ENCODE measurements around the gene IL13RA1.
"Not testable (repeated sequence)": the region's sequence is repeated elsewhere in the genome, so short reads cannot be mapped to it uniquely, and the experiment has no call there.

Gene IL13RA1

GRCh38 chrX:118729042-118729652 lies 1.7 kb downstream of the IL13RA1 start:
- no peak for DNase-seq (ENCODE audit: low read depth)

GRCh38 chrX:118730500-118731247 lies 3.3 kb downstream of the IL13RA1 start:
- DNase-seq (ENCODE audit: low read depth) = no peak

- not testable (repeated sequence) for DNase-seq (ENCODE audit: low read depth)
These were observed 5.1 kb downstream of the IL13RA1 start for GRCh38 chrX:118732551-118732950.

GRCh38 chrX:118734909-118735308 lies 7.5 kb downstream of the IL13RA1 start:
- DNase-seq (ENCODE audit: low read depth) = no peak

GRCh38 chrX:118736394-118737010 lies 9.1 kb downstream of the IL13RA1 start:
- no peak for DNase-seq (ENCODE audit: low read depth)

- DNase-seq (ENCODE audit: low read depth) = no peak
These were observed 12.2 kb downstream of the IL13RA1 start for GRCh38 chrX:118739577-118739976.

GRCh38 chrX:118740276-118740889 lies 13.0 kb downstream of the IL13RA1 start:
- no peak for DNase-seq (ENCODE audit: low read depth)

GRCh38 chrX:118742176-118742575 lies 14.8 kb downstream of the IL13RA1 start:
- no peak for DNase-seq (ENCODE audit: low read depth)

GRCh38 chrX:118745570-118745969 lies 18.2 kb downstream of the IL13RA1 start:
- no peak for DNase-seq (ENCODE audit: low read depth)

- DNase-seq (ENCODE audit: low read depth) = no peak
These were observed 24.8 kb downstream of the IL13RA1 start for GRCh38 chrX:118751950-118752783.

- DNase-seq (ENCODE audit: low read depth) = no peak
These were observed 28.2 kb downstream of the IL13RA1 start for GRCh38 chrX:118755633-118756032.

- no peak for DNase-seq (ENCODE audit: low read depth)
These were observed 28.7 kb downstream of the IL13RA1 start for GRCh38 chrX:118756101-118756500.

GRCh38 chrX:118758511-118758910 lies 31.1 kb downstream of the IL13RA1 start:
- DNase-seq (ENCODE audit: low read depth) = no peak

GRCh38 chrX:118760025-118760424 lies 32.6 kb downstream of the IL13RA1 start:
- DNase-seq (ENCODE audit: low read depth) = no peak

- DNase-seq (ENCODE audit: low read depth) = no peak
These were observed 34.7 kb downstream of the IL13RA1 start for GRCh38 chrX:118761939-118762707.

- DNase-seq (ENCODE audit: low read depth) = no peak
These were observed 36.1 kb downstream of the IL13RA1 start for GRCh38 chrX:118763489-118763888.

- DNase-seq (ENCODE audit: low read depth) = no peak
These were observed 36.7 kb downstream of the IL13RA1 start for GRCh38 chrX:118764122-118764521.

GRCh38 chrX:118770133-118770760 lies 42.8 kb downstream of the IL13RA1 start:
- no peak for DNase-seq (ENCODE audit: low read depth)

- no peak for DNase-seq (ENCODE audit: low read depth)
These were observed 44.6 kb downstream of the IL13RA1 start for GRCh38 chrX:118772051-118772450.

- DNase-seq (ENCODE audit: low read depth) = no peak
These were observed 46.4 kb downstream of the IL13RA1 start for GRCh38 chrX:118773782-118774181.

GRCh38 chrX:118779581-118779980 lies 52.2 kb downstream of the IL13RA1 start:
- no peak for DNase-seq (ENCODE audit: low read depth)

All from activated T-helper 1 cell treated with Interleukin-2 at 50 U/mL for 16 hours (primary cell).